GM13977 (cell line): ENCODE data around the gene RGS3.

Source experiments
- DNase-seq: peaks from one replicate; pipeline ENCODE4 v3.0.0; 2012; ENCODE audit warnings: low spot score
- in situ Hi-C: fragments of 300-500 bp; cut with MboI; formaldehyde crosslinking; loops from one replicate; pipeline ENCODE4 v1.12.0; 2022; ENCODE audit warnings: low sequenced_read_pairs, low pct_unique_long_range_greater_than_20kb, mixed read lengths, inconsistent platforms; ENCODE audit not compliant: unreplicated experiment
- TF ChIP-seq, protein P1 (sequence below): IDR thresholded peaks from 2 replicates; pipeline ENCODE4 v1.5.1; 2012; ENCODE audit warnings: mild to moderate bottlenecking, control low read depth; ENCODE audit not compliant: insufficient read depth; ENCODE audit errors: extremely low read depth, missing control alignments

RGS3 gene

GRCh38 chr9:113573959-113574352, 110.4 kb downstream of the RGS3 start:
- in situ Hi-C loops = no loop called here
- no peak for DNase-seq
- TF ChIP-seq, protein P1, sequence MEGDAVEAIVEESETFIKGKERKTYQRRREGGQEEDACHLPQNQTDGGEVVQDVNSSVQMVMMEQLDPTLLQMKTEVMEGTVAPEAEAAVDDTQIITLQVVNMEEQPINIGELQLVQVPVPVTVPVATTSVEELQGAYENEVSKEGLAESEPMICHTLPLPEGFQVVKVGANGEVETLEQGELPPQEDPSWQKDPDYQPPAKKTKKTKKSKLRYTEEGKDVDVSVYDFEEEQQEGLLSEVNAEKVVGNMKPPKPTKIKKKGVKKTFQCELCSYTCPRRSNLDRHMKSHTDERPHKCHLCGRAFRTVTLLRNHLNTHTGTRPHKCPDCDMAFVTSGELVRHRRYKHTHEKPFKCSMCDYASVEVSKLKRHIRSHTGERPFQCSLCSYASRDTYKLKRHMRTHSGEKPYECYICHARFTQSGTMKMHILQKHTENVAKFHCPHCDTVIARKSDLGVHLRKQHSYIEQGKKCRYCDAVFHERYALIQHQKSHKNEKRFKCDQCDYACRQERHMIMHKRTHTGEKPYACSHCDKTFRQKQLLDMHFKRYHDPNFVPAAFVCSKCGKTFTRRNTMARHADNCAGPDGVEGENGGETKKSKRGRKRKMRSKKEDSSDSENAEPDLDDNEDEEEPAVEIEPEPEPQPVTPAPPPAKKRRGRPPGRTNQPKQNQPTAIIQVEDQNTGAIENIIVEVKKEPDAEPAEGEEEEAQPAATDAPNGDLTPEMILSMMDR = no peak

DNA sequence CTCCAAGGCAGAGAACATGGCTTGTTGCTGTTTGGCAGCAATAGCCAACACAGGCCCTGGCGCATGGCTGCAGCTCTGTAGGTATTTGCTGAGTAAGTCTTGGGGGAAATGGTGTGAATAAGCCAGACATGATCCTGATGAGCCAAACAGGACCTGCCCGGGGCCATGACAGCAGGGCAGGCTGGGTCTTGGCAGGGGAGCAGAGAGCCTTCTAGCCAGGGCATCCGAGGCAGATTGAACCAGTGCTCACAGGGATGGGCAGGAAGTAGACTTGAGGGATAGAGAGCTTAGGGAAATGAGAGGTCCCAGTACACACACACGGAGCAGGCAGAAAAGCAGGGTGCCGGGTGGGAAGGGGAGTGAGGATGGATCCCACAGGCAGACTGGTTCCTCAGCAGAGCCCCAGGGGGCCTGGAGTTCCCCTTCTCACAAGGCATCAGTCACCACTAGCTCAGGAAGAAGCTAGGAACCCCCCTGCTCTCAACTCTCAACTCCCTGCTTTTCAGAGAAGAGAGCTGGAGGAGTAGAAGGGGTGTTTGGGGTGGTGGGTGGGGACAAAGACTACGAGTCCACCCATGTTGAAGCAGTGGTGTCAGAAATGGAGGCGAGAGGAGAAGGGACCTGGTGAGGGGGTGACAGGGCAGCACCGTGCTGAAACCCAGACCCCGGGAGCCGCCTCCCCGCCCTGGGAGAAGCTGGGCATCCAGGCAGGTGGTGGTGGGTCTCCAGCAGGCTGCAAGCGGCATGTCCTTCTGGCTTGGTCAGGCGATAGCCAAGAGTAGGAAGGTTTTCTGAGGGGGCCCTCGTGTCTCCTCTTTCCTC, 111.1 kb downstream of the RGS3 start:
- no peak for DNase-seq
- TF ChIP-seq, protein P1 = no peak
- in situ Hi-C loops = no loop called here

DNA sequence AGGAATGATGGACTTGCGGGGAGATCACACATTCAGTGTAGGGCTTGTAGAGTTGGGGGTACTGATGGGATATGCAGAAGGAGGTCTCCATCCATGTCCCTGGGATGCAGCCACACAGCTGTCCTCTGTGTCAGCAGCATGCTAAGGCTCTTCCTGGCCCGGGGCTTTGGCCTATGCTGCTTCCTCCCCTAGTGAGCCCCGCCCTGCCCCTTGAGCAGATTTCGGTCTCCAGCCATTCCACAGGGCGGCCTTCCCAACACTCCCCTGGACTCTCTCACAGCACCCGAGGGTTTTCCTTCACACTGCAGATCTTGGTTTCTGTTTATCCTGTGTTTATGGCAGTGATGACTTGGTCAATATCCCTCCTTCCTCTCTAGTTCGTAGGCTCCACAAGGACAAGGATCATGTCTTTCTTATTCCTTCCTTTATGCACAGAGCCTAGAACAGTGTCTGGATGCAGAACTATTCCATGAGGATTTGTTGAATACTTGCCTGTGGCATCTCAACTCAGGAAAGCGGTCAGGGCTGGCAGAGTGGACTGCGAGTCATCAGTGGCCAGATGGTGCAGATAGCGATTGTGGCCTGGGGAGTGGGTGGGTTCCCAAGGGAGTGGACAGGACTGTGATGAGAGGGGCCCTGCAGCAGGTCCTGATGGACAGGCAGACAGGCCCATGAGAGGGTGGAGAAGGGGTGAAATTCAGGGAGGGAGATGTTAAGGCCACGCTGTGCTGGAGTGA, 114.2 kb downstream of the RGS3 start:
- TF ChIP-seq, protein P1 = no peak
- DNase-seq = no peak
- in situ Hi-C loops = no loop called here

- no peak for DNase-seq
- in situ Hi-C loops = no loop called here
- TF ChIP-seq, protein P1 = no peak
These were observed 114.8 kb downstream of the RGS3 start for GRCh38 chr9:113578279-113578865.

- TF ChIP-seq, protein P1 = no peak
These were observed 115.4 kb downstream of the RGS3 start for GRCh38 chr9:113578882-113579282.

GRCh38 chr9:113579283-113580040, 115.9 kb downstream of the RGS3 start:
- TF ChIP-seq, protein P1 = no peak
- DNase-seq = peak; percentile 65
- in situ Hi-C loops = no loop called here

More at GRCh38 chr9:113578882-113579282, 115.4 kb downstream of the RGS3 start:
- peak; percentile 91 for DNase-seq
- in situ Hi-C loops = no loop called here
